Measurements from ENCODE around the gene JSRP1. TPM values are rescaled to one million over a fixed set of nuclear protein-coding genes. Genes with fewer than 3 reads are reported as not detected.

The JSRP1 gene
- total RNA-seq = 0.43 TPM in 1 of 2 replicates, not detected in the other

DNA sequence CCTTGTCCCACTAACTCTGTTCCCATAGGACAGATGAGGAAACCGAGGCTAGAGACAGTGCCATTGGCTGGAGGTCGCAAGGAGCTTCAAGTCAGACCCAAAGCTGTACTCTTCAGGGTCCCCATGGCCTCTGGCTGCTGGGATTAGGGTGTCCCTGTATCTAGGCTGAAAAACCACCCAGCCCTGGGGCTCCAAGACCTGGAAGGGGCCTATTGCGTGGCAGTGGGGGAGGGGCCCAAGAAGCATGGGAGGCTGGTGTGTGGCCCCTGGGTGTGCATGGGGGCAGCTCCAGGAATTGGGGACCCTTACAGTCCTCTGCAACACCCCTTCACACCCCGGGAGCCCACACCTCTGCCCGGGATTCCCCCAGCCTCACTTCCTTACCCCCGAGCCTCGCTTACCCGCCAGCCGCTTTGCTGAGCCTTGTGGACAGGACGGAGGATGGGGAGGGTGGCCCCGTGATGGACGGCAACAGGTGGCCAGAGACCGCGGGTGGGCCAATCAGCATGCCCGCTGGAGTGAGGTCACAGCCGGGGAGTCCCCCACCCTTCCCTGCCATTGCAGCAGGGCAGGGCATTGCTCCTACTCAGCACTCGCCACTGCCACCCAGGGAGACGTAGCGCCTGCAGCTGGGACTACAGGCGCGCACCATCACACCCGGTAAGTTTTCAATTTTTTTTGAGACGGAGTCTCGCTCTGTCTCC, at the start of gene JSRP1:
Gene JSRP1, minus strand, starts transcription at position 436 of the 704 bp plus-strand sequence. CDS start 1,103 bp downstream, outside the sequence.
- TF ChIP-seq, protein P1, sequence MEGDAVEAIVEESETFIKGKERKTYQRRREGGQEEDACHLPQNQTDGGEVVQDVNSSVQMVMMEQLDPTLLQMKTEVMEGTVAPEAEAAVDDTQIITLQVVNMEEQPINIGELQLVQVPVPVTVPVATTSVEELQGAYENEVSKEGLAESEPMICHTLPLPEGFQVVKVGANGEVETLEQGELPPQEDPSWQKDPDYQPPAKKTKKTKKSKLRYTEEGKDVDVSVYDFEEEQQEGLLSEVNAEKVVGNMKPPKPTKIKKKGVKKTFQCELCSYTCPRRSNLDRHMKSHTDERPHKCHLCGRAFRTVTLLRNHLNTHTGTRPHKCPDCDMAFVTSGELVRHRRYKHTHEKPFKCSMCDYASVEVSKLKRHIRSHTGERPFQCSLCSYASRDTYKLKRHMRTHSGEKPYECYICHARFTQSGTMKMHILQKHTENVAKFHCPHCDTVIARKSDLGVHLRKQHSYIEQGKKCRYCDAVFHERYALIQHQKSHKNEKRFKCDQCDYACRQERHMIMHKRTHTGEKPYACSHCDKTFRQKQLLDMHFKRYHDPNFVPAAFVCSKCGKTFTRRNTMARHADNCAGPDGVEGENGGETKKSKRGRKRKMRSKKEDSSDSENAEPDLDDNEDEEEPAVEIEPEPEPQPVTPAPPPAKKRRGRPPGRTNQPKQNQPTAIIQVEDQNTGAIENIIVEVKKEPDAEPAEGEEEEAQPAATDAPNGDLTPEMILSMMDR (IDR thresholded peaks at IDR 0.05; ENCODE audit: insufficient read depth, low read depth, low read length) = no peak
- DNase-seq (ENCODE audit: low read depth) = no peak

DNA sequence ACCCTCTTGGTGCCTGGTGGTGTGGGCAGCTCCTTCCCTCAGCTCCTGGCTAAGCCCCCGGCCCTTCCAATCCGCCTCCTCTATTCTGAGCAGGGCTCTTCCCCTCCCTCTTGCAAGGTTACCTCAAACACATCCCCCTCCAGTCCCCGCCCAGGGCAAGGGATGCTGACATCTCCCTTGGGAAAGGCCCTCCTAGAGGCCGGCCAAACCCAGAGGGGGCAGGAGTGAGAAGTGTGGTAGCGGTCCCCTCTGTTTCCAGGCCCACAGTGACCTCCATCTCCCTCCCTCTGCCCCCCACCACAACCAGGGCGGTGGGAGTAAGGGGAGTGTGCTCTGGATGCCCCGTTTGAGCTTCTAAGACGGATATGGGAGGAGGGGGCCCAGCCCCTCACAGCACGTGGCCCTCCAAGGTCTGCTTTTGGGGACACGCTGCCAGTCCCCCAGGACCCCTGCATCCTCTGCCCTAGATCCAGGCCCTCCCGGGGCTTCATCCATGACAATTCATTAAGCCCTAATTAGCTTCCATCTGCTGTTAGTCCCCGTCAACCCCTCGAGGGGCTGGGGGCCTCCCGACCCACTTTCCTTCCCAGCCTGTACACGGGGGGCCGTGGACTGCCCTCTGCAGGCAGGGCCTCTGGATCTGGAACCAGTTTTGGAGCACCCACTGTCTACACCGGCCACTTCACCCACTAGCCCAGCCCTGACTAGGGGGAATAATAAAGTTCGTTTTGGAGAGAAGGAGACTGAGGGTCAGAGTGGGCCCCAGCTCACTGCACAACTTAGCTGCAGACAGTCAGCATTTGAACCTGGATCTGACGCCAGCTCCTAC, 49.4 kb upstream of the JSRP1 start:
- no peak overlapping the region for H3K4me3 ChIP-seq (ENCODE audit: low read depth, low read length)
- TF ChIP-seq, protein P1 (IDR thresholded peaks at IDR 0.05; ENCODE audit: insufficient read depth, low read depth, low read length) = no peak
- no peak for DNase-seq (ENCODE audit: low read depth)

More for the DNA sequence above, at the start of gene JSRP1:
- H3K4me3 ChIP-seq (ENCODE audit: low read depth, low read length) = no peak within 1 kb of the TSS

GRCh38 chr19:2303211-2303798, 47.1 kb upstream of the JSRP1 start:
- TF ChIP-seq, protein P1 (IDR thresholded peaks at IDR 0.05; ENCODE audit: insufficient read depth, low read depth, low read length) = no peak
- H3K4me3 ChIP-seq (ENCODE audit: low read depth, low read length) = no peak overlapping the region
- no peak for DNase-seq (ENCODE audit: low read depth)

DNA sequence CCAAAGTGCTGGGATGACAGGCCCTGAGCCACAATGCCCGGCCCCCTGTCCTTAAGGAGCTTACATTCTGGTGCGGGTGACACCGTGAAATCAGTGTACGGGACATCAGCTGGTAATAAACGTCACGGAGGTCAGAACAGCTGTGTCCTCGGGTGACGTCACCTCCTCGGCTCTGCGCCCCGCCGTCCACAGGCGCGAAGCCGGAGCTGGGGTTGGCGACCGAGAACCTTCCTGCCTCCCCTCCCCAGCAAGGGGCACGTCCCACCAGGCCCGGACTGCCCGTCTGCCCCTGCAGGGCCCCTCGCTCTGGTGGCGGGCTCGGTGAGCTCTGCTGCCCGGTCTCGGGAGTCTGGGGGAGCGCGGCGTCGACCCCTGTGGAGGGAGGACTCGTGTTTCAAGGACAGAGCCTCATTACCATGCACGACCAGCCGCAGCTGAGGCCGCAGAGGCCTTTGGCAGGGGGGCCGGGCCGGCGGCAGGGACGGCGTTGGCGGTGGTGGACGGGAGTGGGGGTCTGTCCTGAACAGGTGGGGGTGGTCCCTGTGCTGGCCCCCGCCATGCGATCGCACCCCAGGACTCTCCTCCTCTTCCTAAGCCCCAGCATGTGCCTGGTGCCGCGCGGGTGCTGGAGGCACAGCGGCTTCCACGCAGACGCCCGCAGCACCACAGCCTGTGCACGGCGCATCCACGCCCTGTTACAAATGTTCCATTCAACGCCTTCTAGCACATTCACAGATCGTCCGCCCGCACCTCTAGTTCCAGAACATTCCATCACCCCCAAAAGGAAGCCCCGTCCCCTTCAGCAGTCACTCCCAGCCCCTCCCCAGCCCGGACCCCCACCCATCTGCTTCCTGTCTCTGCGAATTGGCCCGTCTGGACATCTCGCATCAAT, 46.3 kb upstream of the JSRP1 start:
- TF ChIP-seq, protein P1 (IDR thresholded peaks at IDR 0.05; ENCODE audit: insufficient read depth, low read depth, low read length) = no peak
- DNase-seq (ENCODE audit: low read depth) = peak; percentile 65
- no peak overlapping the region for H3K4me3 ChIP-seq (ENCODE audit: low read depth, low read length)

DNA sequence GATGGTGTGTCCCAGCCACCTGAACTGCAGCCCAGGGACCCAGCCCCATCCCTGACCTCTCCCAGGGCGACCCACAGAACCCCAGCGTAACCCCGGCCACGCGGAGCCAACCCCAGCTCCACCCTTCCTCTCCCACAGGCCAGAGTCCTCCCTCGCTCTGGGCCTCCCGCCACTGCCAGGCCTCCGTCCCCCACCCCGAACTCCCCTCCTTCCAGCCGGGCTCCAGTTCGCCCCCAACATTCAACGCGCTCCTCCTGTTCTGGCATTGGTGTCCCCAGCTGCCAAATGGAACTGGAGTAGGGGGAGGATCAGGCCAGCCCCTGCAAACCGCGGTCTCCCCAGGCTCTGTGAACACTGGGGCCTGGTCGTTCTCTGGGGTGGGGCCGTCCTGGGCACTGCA, 44.3 kb upstream of the JSRP1 start:
- DNase-seq (ENCODE audit: low read depth) = no peak
- TF ChIP-seq, protein P1 (IDR thresholded peaks at IDR 0.05; ENCODE audit: insufficient read depth, low read depth, low read length) = no peak
- H3K4me3 ChIP-seq (ENCODE audit: low read depth, low read length) = no peak overlapping the region

DNA sequence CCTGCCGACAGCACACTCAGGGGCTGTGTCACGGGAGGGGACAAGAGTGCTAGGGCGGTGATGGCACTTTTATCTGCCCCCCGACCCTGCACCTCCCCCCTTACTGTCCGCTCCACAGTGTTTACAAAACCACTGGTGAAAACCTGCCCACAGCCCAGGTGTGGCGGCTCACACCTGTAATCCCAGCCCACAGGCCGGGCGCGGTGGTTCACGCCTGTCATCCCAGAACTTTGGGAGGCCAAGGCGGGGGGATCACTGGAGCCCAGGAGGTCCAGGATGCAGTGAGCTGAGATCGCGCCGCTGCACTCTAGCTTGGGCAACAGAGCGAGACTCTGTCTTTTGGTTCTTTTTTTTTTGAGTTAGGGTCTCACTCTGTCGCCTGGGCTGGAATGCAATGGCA, 39.9 kb upstream of the JSRP1 start:
- H3K4me3 ChIP-seq (ENCODE audit: low read depth, low read length) = no peak overlapping the region
- DNase-seq (ENCODE audit: low read depth) = no peak
- TF ChIP-seq, protein P1 (IDR thresholded peaks at IDR 0.05; ENCODE audit: insufficient read depth, low read depth, low read length) = no peak
